Activated CD4-positive, alpha-beta T cell treated with anti-CD3 and anti-CD28 coated beads for 36 hours (primary cell): Measurements from ENCODE around the gene IGFBPL1. TPM values are rescaled to one million over a fixed set of nuclear protein-coding genes. Genes with fewer than 3 reads are reported as not detected.
"Not testable (repeated sequence)": the region's sequence is repeated elsewhere in the genome, so short reads cannot be mapped to it uniquely, and the experiment has no call there.

Source experiments
- ATAC-seq: fragments of 200-7000 bp; cut with Tn5 transposase; one replicate; pipeline ENCODE4 v1.10.0; 2021; ENCODE audit warnings: mild to moderate bottlenecking, moderate library complexity
- CTCF ChIA-PET: fragments of 350-600 bp; sonication (Branson Sonifier 250); formaldehyde crosslinking; loops from one replicate; lab custom pipeline; 2021; ENCODE audit warnings: antibody characterized with exemption; lab: Charles Lee
- POLR2A ChIA-PET: fragments of 350-600 bp; sonication (Branson Sonifier 250); formaldehyde crosslinking; loops from one replicate; lab custom pipeline; 2021; ENCODE audit warnings: antibody characterized with exemption, inconsistent platforms; lab: Charles Lee
- DNase-seq: peaks from one replicate; pipeline ENCODE4 v3.0.0-alpha.2; 2020
- H3K27ac Mint-ChIP-seq: one replicate; pipeline ENCODE4 v1.8.0; 2021; ENCODE audit warnings: mixed read lengths
- H3K27me3 Mint-ChIP-seq: one replicate; pipeline ENCODE4 v1.8.0; 2021; ENCODE audit warnings: mixed read lengths
- H3K36me3 Mint-ChIP-seq: one replicate; pipeline ENCODE4 v1.8.0; 2021; ENCODE audit warnings: low read depth, mixed read lengths
- H3K4me1 Mint-ChIP-seq: one replicate; pipeline ENCODE4 v1.8.0; 2021; ENCODE audit warnings: mixed read lengths
- H3K4me3 Mint-ChIP-seq: one replicate; pipeline ENCODE4 v1.8.0; 2021; ENCODE audit warnings: mild to moderate bottlenecking, moderate library complexity, mixed read lengths
- H3K9me3 Mint-ChIP-seq: one replicate; pipeline ENCODE4 v1.8.0; 2021; ENCODE audit warnings: low read depth, mixed read lengths
- intact Hi-C, 2 experiments: fragments of 100-400 bp; cut with DNase I in 1 of 2; cut with micrococcal nuclease in 1 of 2; formaldehyde crosslinking; loops; one replicate each; pipeline versions ENCODE4 v1.14.2 to v1.15.1; 2022 to 2024; cut with DNase I, micrococcal nuclease
- total RNA-seq, 2 experiments: library from RNA; stranded (reverse); gene quantifications; one replicate each; pipeline ENCODE4 v1.2.3, GENCODE V29; 2021

IGFBPL1 gene
- total RNA-seq, 2 experiments from 2014 or later, result 0.21 TPM; not detected in 1

GRCh38 chr9:38387751-38388150 lies 36.5 kb downstream of the IGFBPL1 start:
- H3K9me3 Mint-ChIP-seq, result peaks cover 7% of the 10 kb centered on the region
- no peak overlapping the region for H3K27ac Mint-ChIP-seq
- peaks cover 4% of the 10 kb centered on the region for H3K4me1 Mint-ChIP-seq
- POLR2A ChIA-PET, result no interaction called here
- no peak overlapping the region for H3K4me3 Mint-ChIP-seq
- CTCF ChIA-PET, result no interaction called here
- DNase-seq (no peak), ATAC-seq (no peak)
- intact Hi-C loops, result no loop called here
- peaks cover 2% of the 10 kb centered on the region for H3K36me3 Mint-ChIP-seq
- H3K27me3 Mint-ChIP-seq, result peaks cover 9% of the 10 kb centered on the region

- peaks cover 2% of the 10 kb centered on the region for H3K4me1 Mint-ChIP-seq
- intact Hi-C loops, result no loop called here
- H3K27ac Mint-ChIP-seq, result no peak overlapping the region
- no peak for DNase-seq
- H3K27me3 Mint-ChIP-seq, result peaks cover 8% of the 10 kb centered on the region
- no peak overlapping the region for H3K4me3 Mint-ChIP-seq
- no peak for ATAC-seq
- peaks cover 2% of the 10 kb centered on the region for H3K36me3 Mint-ChIP-seq
- ChIA-PET CTCF (interaction anchor here (1.2 kb wide), 1 partner anchor 14 kb away, joined by 3 read pairs; no protein-coding TSS in a partner anchor), POLR2A (no interaction called here)
- H3K9me3 Mint-ChIP-seq, result peaks cover 7% of the 10 kb centered on the region
These were observed 37.2 kb downstream of the IGFBPL1 start for GRCh38 chr9:38387066-38387465.

GRCh38 chr9:38386319-38386895 lies 37.8 kb downstream of the IGFBPL1 start:
- POLR2A ChIA-PET, result no interaction called here

GRCh38 chr9:38385896-38386295 lies 38.4 kb downstream of the IGFBPL1 start:
- POLR2A ChIA-PET, result no interaction called here
- intact Hi-C loops, result no loop called here
- CTCF ChIA-PET, result interaction anchor here (1.2 to 1.7 kb wide), 2 partner anchors 16 to 298 kb away, joined by 3 read pairs; no protein-coding TSS in a partner anchor

More at GRCh38 chr9:38386319-38386895, 37.8 kb downstream of the IGFBPL1 start:
- H3K27ac Mint-ChIP-seq, result no peak overlapping the region
- H3K36me3 Mint-ChIP-seq, result peaks cover 2% of the 10 kb centered on the region
- H3K27me3 Mint-ChIP-seq, result peaks cover 4% of the 10 kb centered on the region
- intact Hi-C loops, result no loop called here
- no peak overlapping the region for H3K4me3 Mint-ChIP-seq
- H3K4me1 Mint-ChIP-seq, result no peaks in the 10 kb centered on the region
- ATAC-seq (no peak), DNase-seq (no peak)
- CTCF ChIA-PET, result interaction anchor here (1.2 kb wide), 1 partner anchor 15 kb away, joined by 3 read pairs; no protein-coding TSS in a partner anchor
- H3K9me3 Mint-ChIP-seq, result peaks cover 7% of the 10 kb centered on the region

GRCh38 chr9:38384990-38385848 lies 39.0 kb downstream of the IGFBPL1 start:
- peaks cover 2% of the 10 kb centered on the region for H3K36me3 Mint-ChIP-seq
- H3K4me3 Mint-ChIP-seq, result no peak overlapping the region
- no peak for ATAC-seq
- no peak overlapping the region for H3K27ac Mint-ChIP-seq
- peaks cover 7% of the 10 kb centered on the region for H3K9me3 Mint-ChIP-seq
- H3K27me3 Mint-ChIP-seq, result peaks cover 4% of the 10 kb centered on the region
- CTCF ChIA-PET, result interaction anchor here (1.0 to 1.7 kb wide), 2 partner anchors 15 to 298 kb away, joined by 3 to 5 read pairs; no protein-coding TSS in a partner anchor
- H3K4me1 Mint-ChIP-seq, result no peaks in the 10 kb centered on the region
- DNase-seq, result no peak
- POLR2A ChIA-PET, result no interaction called here
- intact Hi-C loops, result no loop called here

More at GRCh38 chr9:38385896-38386295, 38.4 kb downstream of the IGFBPL1 start:
- Mint-ChIP-seq H3K4me1 (no peaks in the 10 kb centered on the region), H3K4me3 (no peak overlapping the region), H3K27ac (no peak overlapping the region), H3K36me3 (peaks cover 2% of the 10 kb centered on the region), H3K9me3 (peaks cover 7% of the 10 kb centered on the region), H3K27me3 (peaks cover 4% of the 10 kb centered on the region)
- DNase-seq (no peak), ATAC-seq (no peak)

- Mint-ChIP-seq H3K27ac (no peak overlapping the region), H3K4me1 (no peaks in the 10 kb centered on the region), H3K9me3 (peaks cover 7% of the 10 kb centered on the region), H3K27me3 (peaks cover 4% of the 10 kb centered on the region), H3K36me3 (peaks cover 2% of the 10 kb centered on the region), H3K4me3 (no peak overlapping the region)
- ChIA-PET CTCF (no interaction called here), POLR2A (no interaction called here)
- intact Hi-C loops, result no loop called here
- no peak for DNase-seq
- no peak for ATAC-seq
These were observed 42.1 kb downstream of the IGFBPL1 start for GRCh38 chr9:38382141-38382540.

- intact Hi-C loops, result no loop called here
- no peak overlapping the region for H3K4me3 Mint-ChIP-seq
- no peak for DNase-seq
- H3K36me3 Mint-ChIP-seq, result peaks cover 2% of the 10 kb centered on the region
- no peak overlapping the region for H3K27ac Mint-ChIP-seq
- ATAC-seq, result no peak
- peaks cover 7% of the 10 kb centered on the region for H3K9me3 Mint-ChIP-seq
- CTCF ChIA-PET, result no interaction called here
- no peaks in the 10 kb centered on the region for H3K4me1 Mint-ChIP-seq
- POLR2A ChIA-PET, result no interaction called here
- H3K27me3 Mint-ChIP-seq, result peaks cover 4% of the 10 kb centered on the region
These were observed 43.3 kb downstream of the IGFBPL1 start for GRCh38 chr9:38380872-38381534.

GRCh38 chr9:38380230-38380871 lies 43.9 kb downstream of the IGFBPL1 start:
- H3K9me3 Mint-ChIP-seq, result peaks cover 5% of the 10 kb centered on the region

GRCh38 chr9:38377336-38378083 lies 46.7 kb downstream of the IGFBPL1 start:
- POLR2A ChIA-PET, H3K27ac Mint-ChIP-seq, ATAC-seq, H3K9me3 Mint-ChIP-seq, H3K36me3 Mint-ChIP-seq, H3K4me3 Mint-ChIP-seq, DNase-seq, H3K27me3 Mint-ChIP-seq, intact Hi-C loops, H3K4me1 Mint-ChIP-seq: not testable (repeated sequence)
- CTCF ChIA-PET, result interaction anchor here (0.8 kb wide), 1 partner anchor 423 kb away, joined by 3 read pairs; no protein-coding TSS in a partner anchor

More at GRCh38 chr9:38380230-38380871, 43.9 kb downstream of the IGFBPL1 start:
- intact Hi-C loops, result no loop called here
- no peak for DNase-seq
- POLR2A ChIA-PET, result no interaction called here
- Mint-ChIP-seq H3K27ac (no peak overlapping the region), H3K36me3 (peaks cover 2% of the 10 kb centered on the region), H3K4me1 (no peaks in the 10 kb centered on the region), H3K27me3 (peaks cover 4% of the 10 kb centered on the region), H3K4me3 (no peak overlapping the region)
- no peak for ATAC-seq
- CTCF ChIA-PET, result no interaction called here

- H3K4me1 Mint-ChIP-seq, result no peaks in the 10 kb centered on the region
- H3K36me3 Mint-ChIP-seq, result no peaks in the 10 kb centered on the region
- intact Hi-C loops, result no loop called here
- no peak for DNase-seq
- ChIA-PET POLR2A (no interaction called here), CTCF (interaction anchor here (0.8 kb wide), 1 partner anchor 421 kb away, joined by 3 read pairs; no protein-coding TSS in a partner anchor)
- peaks cover 2% of the 10 kb centered on the region for H3K27me3 Mint-ChIP-seq
- ATAC-seq, result no peak
- no peaks in the 10 kb centered on the region for H3K9me3 Mint-ChIP-seq
- no peak overlapping the region for H3K4me3 Mint-ChIP-seq
- H3K27ac Mint-ChIP-seq, result no peak overlapping the region
These were observed 48.1 kb downstream of the IGFBPL1 start for GRCh38 chr9:38376021-38376670.
